IPS DF 6.9 (cell line): Measurements from ENCODE around the gene ABCG1.

Experiments used
- DNase-seq: peaks from one replicate; pipeline ENCODE4 v3.0.0-alpha.2; 2013; ENCODE audit warnings: low read depth, low spot score
- H3K27ac ChIP-seq: one replicate; pipeline ENCODE4 v1.5.1; 2013; ENCODE audit warnings: low read length, control low read depth
- H3K27me3 ChIP-seq: 2 replicates; pipeline ENCODE4 v1.6.1; 2013; ENCODE audit warnings: mild to moderate bottlenecking, low read length; ENCODE audit not compliant: control insufficient read depth, insufficient read depth
- H3K36me3 ChIP-seq: 2 replicates; pipeline ENCODE4 v1.6.1; 2013; ENCODE audit warnings: low read length; ENCODE audit not compliant: control insufficient read depth, insufficient read depth
- H3K4me1 ChIP-seq: 2 replicates; pipeline ENCODE4 v1.6.1; 2013; ENCODE audit warnings: low read length; ENCODE audit not compliant: control insufficient read depth, insufficient read depth
- H3K4me3 ChIP-seq: 2 replicates; pipeline ENCODE4 v1.5.1; 2013; ENCODE audit warnings: mild to moderate bottlenecking, low read length
- H3K9me3 ChIP-seq: 2 replicates; pipeline ENCODE4 v1.6.1; 2013; ENCODE audit warnings: low read length, inconsistent platforms; ENCODE audit not compliant: control insufficient read depth, insufficient read depth
- WGBS: extraction: QIAGEN DNeasy Blood & Tissue Kit; methylation state at CpG from one replicate; pipeline ENCODE4 v1.1.7; 2013; ENCODE audit warnings: mixed read lengths, missing lambda C conversion rate; ENCODE audit not compliant: insufficient read length, insufficient coverage; 5-methylcytosine and 5-hydroxymethylcytosine counted together

ABCG1 gene

DNA sequence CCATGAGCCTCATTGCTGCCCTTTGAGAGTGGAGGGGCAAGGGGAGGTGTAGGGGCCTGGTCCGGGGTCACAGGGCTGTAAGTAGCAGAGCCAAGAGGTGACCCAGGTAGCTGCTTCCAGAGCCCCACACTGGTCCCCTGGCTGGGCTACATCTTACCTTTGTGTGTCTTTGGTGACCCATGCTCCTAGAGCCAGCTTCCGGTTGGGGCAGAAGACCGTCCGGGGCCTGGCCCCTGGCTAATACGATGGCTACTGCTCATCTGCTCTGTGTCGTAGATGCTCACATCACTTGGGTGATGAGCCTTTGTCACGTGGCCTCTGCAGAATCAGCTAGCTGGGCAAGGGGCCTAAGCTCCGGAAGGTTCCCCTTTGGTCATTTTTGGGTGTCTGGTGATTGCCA is 20.6 kb downstream of the ABCG1 start:
- no CpG with 5 or more reads among the region's 8 CpGs for WGBS
- peaks cover 4% of the 10 kb centered on the region; the same call in 1 of the 2 replicates for H3K27me3 ChIP-seq

DNA sequence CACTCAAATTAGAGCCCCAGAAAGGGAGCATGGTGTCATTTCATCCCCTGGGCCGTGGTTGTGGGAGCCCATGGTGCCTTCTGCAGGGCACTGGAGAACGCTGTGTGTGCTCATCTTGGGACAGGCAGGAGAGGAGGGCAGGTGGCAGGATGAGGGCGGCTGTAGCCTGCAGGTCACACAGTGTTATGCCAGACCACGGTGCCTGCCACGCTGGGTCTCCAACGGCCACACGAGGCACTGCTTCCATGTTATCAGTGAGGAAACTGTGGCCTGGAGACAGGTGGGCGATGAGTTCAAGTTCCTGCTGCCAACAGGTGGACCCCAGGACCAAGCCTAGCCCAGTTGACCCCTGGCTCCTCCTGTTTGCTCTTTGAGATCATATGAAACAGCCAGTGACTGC is 21.0 kb downstream of the ABCG1 start:
- no peaks in the 10 kb centered on the region for H3K9me3 ChIP-seq
- DNase-seq, result no peak
- H3K27me3 ChIP-seq, result peaks cover 4% of the 10 kb centered on the region; the same call in 1 of the 2 replicates
- no peak overlapping the region for H3K4me3 ChIP-seq
- H3K36me3 ChIP-seq, result no peaks in the 10 kb centered on the region
- H3K4me1 ChIP-seq, result peaks cover 1% of the 10 kb centered on the region; the same call in 1 of the 2 replicates
- WGBS, result no CpG with 5 or more reads among the region's 8 CpGs
- H3K27ac ChIP-seq, result no peak overlapping the region

More for the DNA sequence above, 20.6 kb downstream of the ABCG1 start:
- Histone ChIP-seq H3K4me1 (peaks cover 3% of the 10 kb centered on the region; the same call in 1 of the 2 replicates), H3K4me3 (no peak overlapping the region), H3K27ac (no peak overlapping the region), H3K36me3 (no peaks in the 10 kb centered on the region), H3K9me3 (no peaks in the 10 kb centered on the region)
- DNase-seq, result no peak

DNA sequence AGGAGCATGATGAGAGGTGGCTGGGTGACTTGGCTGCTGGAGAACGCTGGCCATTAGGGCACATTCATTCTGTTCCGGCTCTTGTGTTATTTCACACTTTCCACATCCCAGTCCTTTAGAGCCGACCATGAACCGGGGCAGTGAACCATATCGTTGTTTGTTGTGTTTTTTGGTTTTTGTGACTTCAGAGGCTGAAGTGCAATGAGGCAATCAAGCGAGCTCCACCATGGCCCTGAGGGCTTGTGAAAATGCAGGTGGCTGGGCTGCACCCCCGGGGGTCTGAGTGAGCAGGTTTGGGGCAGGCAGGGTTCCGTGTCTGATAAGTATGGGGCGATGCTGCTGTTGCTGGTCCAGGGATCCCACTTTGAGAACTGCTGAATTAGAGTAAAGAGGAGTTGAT is 23.7 kb downstream of the ABCG1 start:
- no peak for DNase-seq
- Histone ChIP-seq H3K9me3 (no peaks in the 10 kb centered on the region), H3K4me3 (no peak overlapping the region), H3K4me1 (no peaks in the 10 kb centered on the region; the same call in 1 of the 2 replicates), H3K27me3 (no peaks in the 10 kb centered on the region), H3K27ac (no peak overlapping the region), H3K36me3 (no peaks in the 10 kb centered on the region)
- no CpG with 5 or more reads among the region's 9 CpGs for WGBS

DNA sequence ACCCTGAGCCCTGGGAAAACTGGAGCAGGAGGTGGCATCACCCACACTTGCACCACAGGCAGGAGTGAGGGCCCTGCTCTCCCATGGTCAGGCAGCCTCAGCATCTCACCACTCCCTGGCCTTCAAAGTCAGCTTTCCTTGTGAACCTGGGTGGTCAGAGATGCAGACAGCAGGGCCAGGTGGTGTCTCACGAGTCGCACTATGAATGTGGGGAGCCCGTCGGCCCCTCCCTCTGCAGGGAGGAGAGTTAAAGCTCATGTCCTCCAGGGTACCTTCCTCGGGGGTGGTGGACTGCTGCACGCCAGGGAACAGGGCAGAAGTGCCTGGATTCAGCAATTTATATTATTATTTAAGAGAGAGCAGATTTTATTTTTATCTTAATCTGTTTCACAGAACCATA is 24.1 kb downstream of the ABCG1 start:
- H3K9me3 ChIP-seq, result no peaks in the 10 kb centered on the region
- no peak for DNase-seq
- H3K4me1 ChIP-seq, result no peaks in the 10 kb centered on the region; the same call in 1 of the 2 replicates
- H3K27me3 ChIP-seq, result no peaks in the 10 kb centered on the region
- WGBS, result no CpG with 5 or more reads among the region's 6 CpGs
- H3K27ac ChIP-seq, result no peak overlapping the region
- no peaks in the 10 kb centered on the region for H3K36me3 ChIP-seq
- H3K4me3 ChIP-seq, result no peak overlapping the region

DNA sequence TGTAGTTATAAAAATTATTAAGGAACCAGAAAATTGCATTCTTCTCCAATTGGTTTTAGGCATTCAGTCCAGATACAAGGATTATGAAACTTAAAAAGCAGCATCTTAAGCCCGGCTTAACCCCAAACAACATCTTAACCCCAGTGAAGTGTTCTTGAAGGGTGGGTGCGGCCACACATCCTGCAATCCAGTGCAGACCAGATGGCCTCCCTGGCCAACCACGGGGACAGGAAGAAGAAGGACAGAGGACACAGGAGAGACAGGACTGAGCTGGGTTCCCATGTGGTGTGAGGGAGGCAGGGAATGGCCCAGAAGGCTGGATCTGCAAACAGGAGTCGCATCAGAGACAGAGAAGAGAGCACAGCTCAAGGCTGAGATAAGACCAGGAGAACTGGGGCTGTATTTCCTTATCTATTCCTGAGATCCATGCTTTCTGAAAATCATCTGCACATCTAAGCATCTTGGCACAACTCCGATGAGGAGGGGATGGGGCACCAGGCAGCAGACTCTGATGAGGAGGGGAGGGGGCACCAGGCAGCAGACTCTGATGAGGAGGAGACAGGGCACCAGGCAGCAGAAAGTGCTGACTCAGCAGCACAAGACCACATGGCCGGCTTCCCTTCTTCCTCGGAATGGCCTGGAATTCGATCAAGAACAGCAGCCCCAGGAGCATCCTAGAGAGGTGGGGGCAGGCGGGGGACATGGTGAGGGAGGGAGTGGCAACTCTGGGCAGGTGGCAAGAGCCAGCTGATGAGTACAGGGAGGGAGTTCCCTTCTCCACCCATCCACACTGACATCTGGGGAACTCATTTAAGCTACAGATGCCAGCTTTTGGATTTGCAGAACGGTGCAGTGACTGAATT is 26.6 kb downstream of the ABCG1 start:
- Histone ChIP-seq H3K9me3 (no peaks in the 10 kb centered on the region), H3K4me1 (no peaks in the 10 kb centered on the region; the same call in 1 of the 2 replicates), H3K27ac (no peak overlapping the region), H3K4me3 (no peak overlapping the region), H3K27me3 (no peaks in the 10 kb centered on the region), H3K36me3 (no peaks in the 10 kb centered on the region)
- DNase-seq, result no peak
- no CpG with 5 or more reads among the region's 10 CpGs for WGBS

DNA sequence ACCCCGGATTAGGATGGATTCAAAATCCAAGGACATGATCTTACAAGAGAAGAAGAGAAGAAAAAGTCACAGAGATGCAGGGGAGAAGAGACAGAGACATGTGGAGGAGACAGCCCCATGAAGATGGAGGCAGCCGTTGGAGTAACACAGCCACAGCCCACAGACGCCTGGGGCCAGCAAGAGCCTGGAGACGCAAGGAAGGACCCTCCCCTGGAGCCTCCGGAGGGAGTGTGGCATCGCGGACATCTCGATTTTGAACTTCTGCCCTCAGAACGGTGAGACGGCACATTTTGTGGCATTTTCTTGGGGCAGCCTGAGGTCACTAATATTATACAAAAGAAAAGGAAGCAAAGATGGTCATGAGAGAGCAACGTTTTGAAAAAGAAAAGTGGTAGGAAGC is 28.8 kb downstream of the ABCG1 start:
- no peaks in the 10 kb centered on the region for H3K36me3 ChIP-seq
- DNase-seq, result no peak
- WGBS, result no CpG with 5 or more reads among the region's 11 CpGs
- H3K27ac ChIP-seq, result no peak overlapping the region
- no peaks in the 10 kb centered on the region for H3K9me3 ChIP-seq
- no peaks in the 10 kb centered on the region for H3K27me3 ChIP-seq
- no peak overlapping the region for H3K4me3 ChIP-seq
- no peaks in the 10 kb centered on the region for H3K4me1 ChIP-seq

DNA sequence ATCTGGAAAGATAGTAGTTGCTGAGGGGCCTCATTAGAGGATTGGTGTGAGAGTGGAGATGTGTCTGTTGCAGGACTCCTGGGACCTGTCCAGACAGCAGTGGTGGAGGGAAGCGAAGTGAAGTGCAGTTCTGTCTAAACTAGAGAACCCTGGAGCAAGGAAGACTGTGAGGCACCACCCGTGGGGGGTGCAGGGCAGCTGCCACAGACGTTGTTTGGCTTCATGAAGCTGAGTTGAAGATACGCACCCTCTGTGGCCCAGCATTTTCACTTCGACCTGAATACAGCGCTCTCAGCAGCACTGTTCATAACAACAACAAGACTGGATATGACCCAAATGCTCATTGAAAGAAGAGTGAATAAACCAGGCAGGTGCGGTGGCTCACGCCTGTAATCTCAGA is 29.3 kb downstream of the ABCG1 start:
- Histone ChIP-seq H3K4me1 (no peaks in the 10 kb centered on the region), H3K9me3 (no peaks in the 10 kb centered on the region), H3K27ac (no peak overlapping the region), H3K27me3 (no peaks in the 10 kb centered on the region), H3K36me3 (no peaks in the 10 kb centered on the region), H3K4me3 (no peak overlapping the region)
- DNase-seq, result no peak
- no CpG with 5 or more reads among the region's 8 CpGs for WGBS

DNA sequence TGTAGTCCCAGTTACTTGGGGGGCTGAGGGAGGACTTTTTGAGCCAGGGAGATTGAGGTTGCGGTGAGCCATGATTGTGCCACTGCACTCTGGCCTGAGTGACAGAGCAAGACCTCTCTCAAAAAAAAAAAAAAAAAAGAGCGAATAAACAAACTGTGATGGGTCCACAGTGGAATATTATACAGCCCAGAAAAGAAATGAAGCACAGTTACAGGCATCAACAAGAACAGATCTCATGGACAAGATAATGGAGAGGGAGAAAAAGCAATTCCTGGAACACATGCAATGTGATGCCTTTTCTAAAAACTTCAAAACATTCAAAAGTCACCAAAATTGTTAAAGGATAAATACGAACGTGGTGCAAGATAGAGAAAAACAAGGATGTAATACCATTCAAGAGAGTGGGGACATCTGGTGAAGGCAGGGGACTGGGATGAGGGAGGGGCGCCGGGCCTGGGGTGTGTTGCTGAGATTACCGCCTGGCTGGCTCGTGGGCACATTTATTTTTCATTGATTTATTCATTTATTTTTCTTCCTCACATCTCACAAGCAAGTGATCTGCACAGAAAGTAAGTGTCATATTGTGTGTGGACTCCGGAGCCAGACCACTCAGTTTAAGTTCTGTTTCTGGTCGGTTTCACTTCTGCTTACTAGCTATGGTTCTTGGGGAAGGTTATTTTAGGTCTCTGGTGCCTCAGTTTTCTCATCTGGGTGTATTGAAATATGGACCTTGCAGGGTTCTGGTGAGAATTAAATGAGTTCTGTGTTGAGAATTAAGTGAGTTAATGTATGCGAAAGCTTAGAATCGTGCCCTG is 30.1 kb downstream of the ABCG1 start:
- WGBS, result no CpG with 5 or more reads among the region's 12 CpGs
- H3K27ac ChIP-seq, result no peak overlapping the region
- no peaks in the 10 kb centered on the region for H3K27me3 ChIP-seq
- H3K9me3 ChIP-seq, result no peaks in the 10 kb centered on the region
- no peak for DNase-seq
- no peaks in the 10 kb centered on the region for H3K36me3 ChIP-seq
- H3K4me1 ChIP-seq, result no peaks in the 10 kb centered on the region
- H3K4me3 ChIP-seq, result no peak overlapping the region

DNA sequence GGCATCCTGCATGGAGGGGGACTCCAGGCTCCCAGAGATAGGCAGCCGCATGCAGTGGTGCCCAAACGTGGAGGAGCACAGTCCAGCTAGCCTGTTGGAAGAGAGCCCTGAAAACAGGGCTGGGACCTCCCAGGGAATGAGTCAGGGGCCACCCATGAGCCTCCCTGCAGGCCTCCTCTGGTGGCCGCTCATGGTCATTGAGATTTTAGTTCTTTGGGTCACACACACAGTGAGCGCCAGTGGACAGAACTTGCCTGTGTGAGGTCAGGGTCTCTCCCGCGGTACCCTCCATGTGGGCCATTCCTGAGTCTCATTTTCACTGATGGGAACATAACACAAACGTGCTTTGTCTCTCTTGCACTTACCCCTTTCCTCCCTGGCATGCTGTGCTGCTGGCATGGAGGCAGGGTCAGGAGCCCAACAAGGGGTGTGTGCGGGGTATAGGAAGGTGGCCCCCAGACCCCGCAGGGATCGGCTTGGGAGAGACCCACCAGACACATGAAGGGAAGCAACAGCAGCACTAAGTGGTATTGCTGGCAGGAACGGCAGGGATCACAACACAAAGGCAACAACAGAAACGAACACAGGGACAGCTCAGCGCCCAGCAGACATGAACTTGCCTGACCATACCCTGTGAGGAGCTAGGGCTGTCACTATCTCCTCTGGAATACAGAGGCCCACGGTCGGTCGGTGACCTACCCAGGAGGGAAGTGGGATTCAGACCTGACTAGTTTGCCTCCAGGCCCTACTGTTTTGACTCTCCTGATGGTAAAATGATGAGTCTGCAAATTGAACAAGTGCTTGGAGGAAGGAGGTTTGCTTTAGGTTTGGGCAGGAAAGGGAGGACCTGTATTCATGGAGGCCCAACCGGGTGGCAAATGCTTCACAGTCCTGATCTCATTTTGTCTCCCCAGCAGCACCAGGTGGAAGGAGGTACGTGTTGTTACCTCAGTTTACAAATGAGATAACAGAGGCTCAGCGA is 31.8 kb downstream of the ABCG1 start:
- no peaks in the 10 kb centered on the region for H3K27me3 ChIP-seq
- H3K36me3 ChIP-seq, result no peaks in the 10 kb centered on the region
- DNase-seq, result no peak
- H3K4me1 ChIP-seq, result no peaks in the 10 kb centered on the region
- no peaks in the 10 kb centered on the region for H3K9me3 ChIP-seq
- H3K27ac ChIP-seq, result no peak overlapping the region
- no CpG with 5 or more reads among the region's 19 CpGs for WGBS
- H3K4me3 ChIP-seq, result no peak overlapping the region
